Neural progenitor cell (in vitro differentiated cells): Measurements from ENCODE around the gene SAMD3. TPM values are rescaled to one million over a fixed set of nuclear protein-coding genes. Genes with fewer than 3 reads are reported as not detected.
"Not testable (repeated sequence)": the region's sequence is repeated elsewhere in the genome, so short reads cannot be mapped to it uniquely, and the experiment has no call there.

Experiments used
- DNase-seq: peaks from one replicate; pipeline ENCODE4 v3.0.0-alpha.2; 2016; ENCODE audit warnings: low spot score
- H2AFZ ChIP-seq: fragments of 200-600 bp; sonication (generic); replicated peaks from 2 replicates; pipeline ENCODE4 v1.6.1; 2016; ENCODE audit warnings: antibody characterized with exemption
- H3F3A ChIP-seq: fragments of 200-600 bp; sonication (generic); 2 replicates; pipeline ENCODE4 v1.6.1; 2016; ENCODE audit warnings: antibody characterized with exemption, low read depth
- H3K27ac ChIP-seq: fragments of 200-600 bp; sonication (generic); 2 replicates; pipeline ENCODE4 v1.5.1; 2016; ENCODE audit warnings: mild to moderate bottlenecking
- H3K27me3 ChIP-seq: fragments of 200-600 bp; sonication (generic); 2 replicates; pipeline ENCODE4 v1.6.1; 2016; ENCODE audit warnings: mild to moderate bottlenecking, moderate library complexity
- H3K36me3 ChIP-seq: fragments of 200-600 bp; sonication (generic); 2 replicates; pipeline ENCODE4 v1.5.1; 2016
- H3K4me1 ChIP-seq: fragments of 200-600 bp; sonication (generic); 2 replicates; pipeline ENCODE4 v1.6.1; 2016; ENCODE audit warnings: mixed run types
- H3K4me2 ChIP-seq: fragments of 200-600 bp; sonication (generic); 2 replicates; pipeline ENCODE4 v1.6.1; 2016
- H3K4me3 ChIP-seq: fragments of 200-600 bp; sonication (generic); 2 replicates; pipeline ENCODE4 v1.5.1; 2016
- H3K79me2 ChIP-seq: fragments of 200-600 bp; sonication (generic); 2 replicates; pipeline ENCODE4 v1.6.1; 2016; ENCODE audit warnings: low read depth
- H3K9ac ChIP-seq: fragments of 200-600 bp; sonication (generic); 2 replicates; pipeline ENCODE4 v1.6.1; 2016
- H3K9me3 ChIP-seq: fragments of 200-600 bp; sonication (generic); 2 replicates; pipeline ENCODE4 v1.5.1; 2016; ENCODE audit warnings: low read depth
- H4K20me1 ChIP-seq: fragments of 200-600 bp; sonication (generic); 2 replicates; pipeline ENCODE4 v1.6.1; 2016; ENCODE audit warnings: low read depth
- H3K27ac Mint-ChIP-seq: 3 replicates; pipeline ENCODE4 v1.8.0; 2021; ENCODE audit warnings: mixed read lengths
- H3K27me3 Mint-ChIP-seq: 2 replicates; pipeline ENCODE4 v1.8.0; 2022; ENCODE audit warnings: low read depth, mild to moderate bottlenecking, inconsistent platforms, moderate library complexity, mixed read lengths; ENCODE audit not compliant: insufficient read depth
- H3K36me3 Mint-ChIP-seq: 3 replicates; pipeline ENCODE4 v1.8.0; 2021; ENCODE audit warnings: mixed read lengths
- H3K4me1 Mint-ChIP-seq: 3 replicates; pipeline ENCODE4 v1.8.0; 2021; ENCODE audit warnings: mixed read lengths
- H3K4me3 Mint-ChIP-seq: 3 replicates; pipeline ENCODE4 v1.8.0; 2021; ENCODE audit warnings: mild to moderate bottlenecking, moderate library complexity, mixed read lengths
- H3K9me3 Mint-ChIP-seq: 3 replicates; pipeline ENCODE4 v1.8.0; 2020; ENCODE audit warnings: mixed read lengths
- EZH2 ChIP-seq: fragments of 200-600 bp; sonication (generic); IDR thresholded peaks from 2 replicates; pipeline ENCODE4 v1.6.1; 2017; ENCODE audit warnings: antibody characterized with exemption, mild to moderate bottlenecking, moderate library complexity
- EZH2phosphoT487 ChIP-seq: fragments of 200-600 bp; sonication (generic); IDR thresholded peaks from 2 replicates; pipeline ENCODE4 v1.6.1; 2017; ENCODE audit warnings: antibody characterized with exemption
- total RNA-seq: library from RNA; depleted of rRNA; stranded (reverse); fragments of >200 nt; gene quantifications from 2 replicates; pipeline ENCODE4 v1.2.3, GENCODE V29; 2015; ENCODE audit warnings: low replicate concordance
- TF ChIP-seq, protein P1 (sequence below): fragments of 200-600 bp; sonication (generic); IDR thresholded peaks from 2 replicates; pipeline ENCODE4 v1.5.1; 2017; ENCODE audit warnings: antibody characterized with exemption, mild to moderate bottlenecking

The SAMD3 gene
- total RNA-seq, 1 donor from 2014 or later = 2.0 TPM

DNA sequence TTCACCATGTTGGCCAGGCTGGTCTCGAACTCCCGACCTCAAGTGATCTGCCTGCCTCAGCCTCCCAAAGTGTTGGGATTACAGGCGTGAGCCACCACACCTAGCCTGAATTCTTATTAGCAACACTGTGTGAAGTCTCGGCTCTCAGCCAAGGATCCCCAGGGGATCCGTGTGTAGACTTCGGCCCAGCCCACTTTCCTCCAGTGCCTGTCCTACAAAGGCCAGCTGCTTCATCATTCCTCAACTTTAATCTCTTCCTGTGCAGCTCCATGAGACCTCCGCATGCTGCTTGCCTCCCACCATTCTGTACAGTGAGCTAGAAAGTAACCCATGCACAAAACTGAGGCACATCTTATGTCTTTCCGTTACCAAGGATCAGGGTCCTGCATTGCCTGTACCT, 71.8 kb downstream of the SAMD3 start:
- no peak for DNase-seq
- peaks cover 3% of the 10 kb centered on the region for H3K36me3 Mint-ChIP-seq
- H3K9me3 Mint-ChIP-seq = no peaks in the 10 kb centered on the region
- H3K4me1 Mint-ChIP-seq = peaks cover 16% of the 10 kb centered on the region
- Histone ChIP-seq H3K4me1 (peaks cover 6% of the 10 kb centered on the region), H3K9me3 (no peaks in the 10 kb centered on the region), H2AFZ (no peak overlapping the region), H3F3A (no peaks in the 10 kb centered on the region), H3K4me2 (no peak overlapping the region), H3K27me3 (no peaks in the 10 kb centered on the region), H3K9ac (no peak overlapping the region), H4K20me1 (no peaks in the 10 kb centered on the region), H3K36me3 (no peaks in the 10 kb centered on the region), H3K4me3 (no peak overlapping the region), H3K27ac (no peak overlapping the region), H3K79me2 (no peaks in the 10 kb centered on the region)
- TF ChIP-seq EZH2 (no peak), EZH2phosphoT487 (no peak)
- TF ChIP-seq, protein P1, sequence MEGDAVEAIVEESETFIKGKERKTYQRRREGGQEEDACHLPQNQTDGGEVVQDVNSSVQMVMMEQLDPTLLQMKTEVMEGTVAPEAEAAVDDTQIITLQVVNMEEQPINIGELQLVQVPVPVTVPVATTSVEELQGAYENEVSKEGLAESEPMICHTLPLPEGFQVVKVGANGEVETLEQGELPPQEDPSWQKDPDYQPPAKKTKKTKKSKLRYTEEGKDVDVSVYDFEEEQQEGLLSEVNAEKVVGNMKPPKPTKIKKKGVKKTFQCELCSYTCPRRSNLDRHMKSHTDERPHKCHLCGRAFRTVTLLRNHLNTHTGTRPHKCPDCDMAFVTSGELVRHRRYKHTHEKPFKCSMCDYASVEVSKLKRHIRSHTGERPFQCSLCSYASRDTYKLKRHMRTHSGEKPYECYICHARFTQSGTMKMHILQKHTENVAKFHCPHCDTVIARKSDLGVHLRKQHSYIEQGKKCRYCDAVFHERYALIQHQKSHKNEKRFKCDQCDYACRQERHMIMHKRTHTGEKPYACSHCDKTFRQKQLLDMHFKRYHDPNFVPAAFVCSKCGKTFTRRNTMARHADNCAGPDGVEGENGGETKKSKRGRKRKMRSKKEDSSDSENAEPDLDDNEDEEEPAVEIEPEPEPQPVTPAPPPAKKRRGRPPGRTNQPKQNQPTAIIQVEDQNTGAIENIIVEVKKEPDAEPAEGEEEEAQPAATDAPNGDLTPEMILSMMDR = no peak
- H3K27ac Mint-ChIP-seq = no peak overlapping the region
- peaks cover 2% of the 10 kb centered on the region for H3K27me3 Mint-ChIP-seq
- no peak overlapping the region for H3K4me3 Mint-ChIP-seq

DNA sequence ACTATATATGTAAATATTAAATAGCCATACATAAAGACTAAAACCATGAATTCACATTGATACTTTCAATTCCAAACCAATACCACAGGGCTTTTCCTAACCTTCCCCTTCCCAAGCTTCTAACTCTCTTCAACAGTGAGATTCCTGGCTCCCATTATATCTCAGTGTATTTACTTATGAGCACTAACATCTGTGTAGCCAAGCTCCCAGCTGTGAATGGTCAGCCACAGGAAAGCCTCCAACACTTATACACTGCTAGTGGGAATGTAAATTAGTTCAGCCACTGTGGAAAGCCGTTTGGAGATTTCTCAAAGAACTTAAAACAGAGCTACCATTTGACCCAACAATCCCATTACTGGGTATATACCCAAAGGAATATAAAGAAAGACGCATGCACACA, 73.7 kb downstream of the SAMD3 start:
- not testable (repeated sequence) for H3K36me3 ChIP-seq, H3K27me3 ChIP-seq, H3K9me3 ChIP-seq, H4K20me1 ChIP-seq, H3F3A ChIP-seq, H3K4me3 ChIP-seq, H3K36me3 Mint-ChIP-seq, H3K4me1 ChIP-seq, H3K9me3 Mint-ChIP-seq, H3K79me2 ChIP-seq, H3K4me3 Mint-ChIP-seq, H3K27me3 Mint-ChIP-seq, H3K27ac Mint-ChIP-seq, H3K4me2 ChIP-seq, DNase-seq, H2AFZ ChIP-seq, H3K9ac ChIP-seq, H3K27ac ChIP-seq
- H3K4me1 Mint-ChIP-seq = peaks cover 16% of the 10 kb centered on the region

DNA sequence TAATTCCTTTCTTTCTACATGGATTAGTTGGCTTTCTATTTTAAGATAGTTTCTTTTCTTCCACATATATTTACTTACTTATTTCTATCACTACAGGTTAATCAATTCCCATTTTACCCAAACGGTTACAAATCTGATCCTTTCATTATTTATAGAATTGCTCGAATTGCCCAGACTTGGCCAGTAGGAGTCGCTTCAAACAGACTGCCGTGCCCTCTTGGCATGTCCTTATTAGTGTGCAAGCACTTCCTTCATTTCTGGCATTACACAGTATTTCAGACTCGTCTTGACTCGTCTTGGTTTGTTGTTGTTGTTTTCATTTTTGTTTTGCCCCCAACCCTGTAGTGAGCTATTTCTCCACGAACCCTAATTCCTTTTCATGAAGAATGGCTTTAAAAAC, 74.6 kb downstream of the SAMD3 start:
- DNase-seq = no peak

DNA sequence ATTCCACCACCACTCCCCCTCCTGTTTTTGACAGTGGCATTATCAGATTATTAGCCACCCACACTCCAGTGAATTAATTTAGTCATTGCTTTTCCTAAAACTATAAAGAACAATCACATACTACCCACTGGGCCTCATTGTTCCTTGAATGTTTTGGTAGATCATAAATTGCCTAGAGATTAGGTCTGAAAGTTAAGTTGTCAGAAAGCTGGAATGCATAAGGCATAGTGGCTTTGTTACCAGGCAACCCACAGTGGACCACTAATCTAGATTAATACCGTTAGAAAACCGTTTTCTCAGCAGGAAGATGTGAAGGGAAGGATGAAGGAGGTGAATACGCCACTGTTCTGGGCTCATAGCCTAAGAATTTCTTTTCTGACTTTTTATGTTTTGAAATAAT, 75.6 kb downstream of the SAMD3 start:
- H3K9me3 ChIP-seq = no peaks in the 10 kb centered on the region
- DNase-seq = no peak
- H3K27me3 ChIP-seq = no peaks in the 10 kb centered on the region
- Mint-ChIP-seq H3K27me3 (peaks cover 2% of the 10 kb centered on the region), H3K9me3 (no peaks in the 10 kb centered on the region), H3K27ac (no peak overlapping the region), H3K4me3 (no peak overlapping the region), H3K36me3 (peaks cover 12% of the 10 kb centered on the region), H3K4me1 (peaks cover 10% of the 10 kb centered on the region)
- H3K9ac ChIP-seq = no peak overlapping the region
- TF ChIP-seq, protein P1 = no peak
- TF ChIP-seq EZH2phosphoT487 = no peak
- no peaks in the 10 kb centered on the region for H3K4me1 ChIP-seq
- no peak overlapping the region for H3K4me2 ChIP-seq
- H3F3A ChIP-seq = no peaks in the 10 kb centered on the region
- H4K20me1 ChIP-seq = no peaks in the 10 kb centered on the region
- H3K36me3 ChIP-seq = no peaks in the 10 kb centered on the region
- no peak overlapping the region for H3K4me3 ChIP-seq
- H3K27ac ChIP-seq = no peak overlapping the region
- H2AFZ ChIP-seq = no peak overlapping the region
- H3K79me2 ChIP-seq = no peaks in the 10 kb centered on the region

More for the DNA sequence above, 74.6 kb downstream of the SAMD3 start:
- Histone ChIP-seq H3F3A (no peaks in the 10 kb centered on the region), H3K27ac (no peak overlapping the region), H3K36me3 (no peaks in the 10 kb centered on the region), H3K4me2 (no peak overlapping the region), H3K9ac (no peak overlapping the region), H3K9me3 (no peaks in the 10 kb centered on the region), H2AFZ (no peak overlapping the region), H3K4me1 (peaks cover 6% of the 10 kb centered on the region), H3K4me3 (no peak overlapping the region), H4K20me1 (no peaks in the 10 kb centered on the region), H3K79me2 (no peaks in the 10 kb centered on the region), H3K27me3 (no peaks in the 10 kb centered on the region)
- no peak overlapping the region for H3K27ac Mint-ChIP-seq
- H3K36me3 Mint-ChIP-seq = peaks cover 6% of the 10 kb centered on the region
- TF ChIP-seq, protein P1 = peak; percentile 45
- no peak for TF ChIP-seq EZH2
- TF ChIP-seq EZH2phosphoT487 = no peak
- H3K4me3 Mint-ChIP-seq = no peak overlapping the region
- peaks cover 2% of the 10 kb centered on the region for H3K27me3 Mint-ChIP-seq
- peaks cover 16% of the 10 kb centered on the region for H3K4me1 Mint-ChIP-seq
- no peaks in the 10 kb centered on the region for H3K9me3 Mint-ChIP-seq
